Subcutaneous abdominal adipose tissue (tissue), 5 donors: ENCODE measurements around the gene ARPC1B.

Experiments
- H3K27ac ChIP-seq: one replicate; pipeline ENCODE4 v1.7.0; 2013; ENCODE audit warnings: low read depth, mild to moderate bottlenecking, inconsistent platforms, low read length, moderate library complexity
- H3K27me3 ChIP-seq, 5 donors: one replicate each; pipeline ENCODE4 v1.7.0; 2013; ENCODE audit warnings: low read length in 5 of 5, inconsistent platforms in 1 of 5; ENCODE audit not compliant: control insufficient read depth in 5 of 5, insufficient read depth in 4 of 5
- H3K36me3 ChIP-seq, 5 donors: one replicate each; pipeline ENCODE4 v1.7.0; 2013; ENCODE audit warnings: low read length in 5 of 5; ENCODE audit not compliant: control insufficient read depth in 5 of 5, insufficient read depth in 5 of 5
- H3K4me1 ChIP-seq, 5 donors: one replicate each; pipeline ENCODE4 v1.7.0; 2013; ENCODE audit warnings: low read length in 5 of 5, mild to moderate bottlenecking in 3 of 5, moderate library complexity in 1 of 5; ENCODE audit not compliant: control insufficient read depth in 5 of 5, insufficient read depth in 5 of 5
- H3K4me3 ChIP-seq, 5 donors: one replicate each; pipeline ENCODE4 v1.7.0; 2013; ENCODE audit warnings: low read length in 5 of 5, low read depth in 1 of 5
- H3K9ac ChIP-seq, 5 donors: one replicate each; pipeline ENCODE4 v1.7.0; 2013; ENCODE audit warnings: low read length in 5 of 5, mild to moderate bottlenecking in 4 of 5, moderate library complexity in 3 of 5
- H3K9me3 ChIP-seq, 5 donors: one replicate each; pipeline ENCODE4 v1.7.0; 2013; ENCODE audit warnings: low read length in 5 of 5; ENCODE audit not compliant: control insufficient read depth in 5 of 5
- donor health status: healthy.
- donor health status: healthy.
- donor health status: healthy.
- donor health status: healthy.
- donor health status: healthy.

ARPC1B gene

DNA sequence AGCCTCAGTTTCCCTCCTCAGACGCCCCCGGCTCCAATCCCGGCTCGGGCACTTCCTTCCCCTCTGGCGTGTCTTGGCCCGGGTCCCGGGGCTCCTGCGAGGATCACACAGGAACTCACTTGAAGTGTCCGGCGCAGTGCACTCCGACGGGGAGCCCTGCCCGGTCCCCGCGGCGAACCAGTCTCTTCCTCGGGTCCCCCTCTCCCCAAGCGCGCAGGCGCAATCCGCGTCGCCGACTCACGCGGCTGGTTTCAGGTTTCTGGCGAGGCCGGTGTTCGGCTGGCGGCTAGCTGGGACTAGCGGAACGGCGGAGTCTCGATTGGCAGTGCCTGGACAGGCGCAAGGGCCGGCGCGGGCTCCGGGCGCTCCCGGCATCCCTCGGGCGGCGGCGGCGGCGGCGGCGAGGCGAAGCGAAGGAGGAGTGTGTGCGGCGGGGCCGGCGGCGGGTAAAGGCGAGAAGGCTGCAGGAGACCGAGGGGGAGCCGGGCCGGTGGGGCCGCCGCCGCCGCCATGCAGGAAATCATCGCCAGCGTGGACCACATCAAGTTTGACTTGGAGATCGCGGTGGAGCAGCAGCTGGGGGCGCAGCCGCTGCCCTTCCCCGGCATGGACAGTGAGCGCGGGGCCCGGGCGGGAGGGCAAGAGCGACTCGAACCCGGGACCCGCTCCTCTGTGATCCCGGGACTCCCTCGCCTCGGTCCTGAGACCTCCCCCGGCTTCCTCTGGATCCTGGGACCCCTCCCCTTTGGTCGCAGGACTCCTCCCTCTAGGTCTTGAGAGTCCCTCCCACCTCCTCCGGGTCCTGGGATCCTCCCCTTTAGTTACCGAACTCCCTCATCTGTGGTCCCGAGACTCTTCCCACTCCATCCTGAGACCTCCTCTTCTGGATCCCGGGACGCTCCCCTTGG lies 64.3 kb downstream of the ARPC1B start, which contains the start of the genes CPSF4 and PTCD1:
TSS of gene CPSF4 (plus strand) at position 371 of the 908 bp plus-strand sequence. CDS start at position 511, 140 bp downstream.
TSS of gene PTCD1 (minus strand) at position 226 of the 908 bp plus-strand sequence. CDS start 3,556 bp downstream, outside the sequence.
- Histone ChIP-seq H3K27ac (peak within 1 kb of the TSS; percentile 70), H3K9ac (peak within 1 kb of the TSS; percentile 69 to 92 (median 90)), H3K9me3 (no peaks in the 10 kb centered on the region), H3K36me3 (peaks cover 3 to 15% (median 12%) of the 10 kb centered on the region in 5 donors), H3K4me3 (peak within 1 kb of the TSS; percentile 87 to 95 (median 93)), H3K27me3 (no peaks in the 10 kb centered on the region), H3K4me1 (peaks cover 12 to 43% (median 35%) of the 10 kb centered on the region in 5 donors)

DNA sequence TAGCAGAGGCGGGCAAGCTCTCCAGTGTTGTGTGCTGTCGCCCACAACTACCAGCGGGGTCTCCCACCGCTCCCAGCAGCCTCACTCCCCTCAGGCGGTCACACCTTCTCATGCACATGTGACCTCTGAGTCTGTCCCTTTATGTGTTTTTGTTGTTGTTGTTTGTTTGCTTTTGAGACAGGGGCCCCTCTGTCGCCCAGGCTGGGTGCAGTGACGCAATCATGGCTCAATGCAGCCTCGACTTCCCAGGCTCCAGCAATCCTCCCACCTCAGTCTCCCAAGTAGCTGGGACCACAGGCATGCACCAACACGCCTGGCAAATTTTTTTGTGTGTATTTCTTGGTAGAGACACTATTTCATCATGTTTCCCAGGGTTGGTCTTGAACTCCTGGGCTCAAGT lies 65.7 kb downstream of the ARPC1B start:
- Histone ChIP-seq H3K36me3 (peaks cover 3 to 13% (median 10%) of the 10 kb centered on the region in 5 donors), H3K27me3 (no peaks in the 10 kb centered on the region), H3K9ac (peak overlapping the region in 3 of 5 donors; percentile 86 to 91 (median 90)), H3K4me1 (peaks cover 12 to 45% (median 35%) of the 10 kb centered on the region in 5 donors), H3K27ac (no peak overlapping the region), H3K9me3 (no peaks in the 10 kb centered on the region), H3K4me3 (peak overlapping the region; percentile 87 to 95 (median 93))
